DMS53 treated with DMSO at 0.1 percent for 48 hours (cell line): ENCODE data around the gene SP9.
"Not testable (repeated sequence)": the region's sequence is repeated elsewhere in the genome, so short reads cannot be mapped to it uniquely, and the experiment has no call there.

Experiments
- DNase-seq: peaks from one replicate; lab custom pipeline; 2025; ENCODE audit not compliant: unreplicated experiment; lab: John Stamatoyannopoulos, UW

Gene SP9

GRCh38 chr2:174344716-174345461 lies 10.1 kb downstream of the SP9 start:
- DNase-seq: peak; percentile 83

GRCh38 chr2:174350018-174350417 lies 15.3 kb downstream of the SP9 start:
- peak; percentile 15 for DNase-seq

- no peak for DNase-seq
These were observed 15.9 kb downstream of the SP9 start for GRCh38 chr2:174350593-174351181.

- no peak for DNase-seq
These were observed 18.2 kb downstream of the SP9 start for GRCh38 chr2:174353004-174353403.

GRCh38 chr2:174356347-174356746 lies 21.6 kb downstream of the SP9 start:
- DNase-seq: no peak

- DNase-seq: not testable (repeated sequence)
These were observed 24.9 kb downstream of the SP9 start for GRCh38 chr2:174359663-174360062.

GRCh38 chr2:174362949-174363348 lies 28.2 kb downstream of the SP9 start:
- no peak for DNase-seq

- DNase-seq: not testable (repeated sequence)
These were observed 28.9 kb downstream of the SP9 start for GRCh38 chr2:174363492-174364225.

GRCh38 chr2:174364628-174365027 lies 29.9 kb downstream of the SP9 start:
- no peak for DNase-seq

- DNase-seq: no peak
These were observed 30.8 kb downstream of the SP9 start for GRCh38 chr2:174365571-174365970.

- DNase-seq: no peak
These were observed 33.9 kb downstream of the SP9 start for GRCh38 chr2:174368691-174369090.

- no peak for DNase-seq
These were observed 42.2 kb downstream of the SP9 start for GRCh38 chr2:174376967-174377366.

- no peak for DNase-seq
These were observed 49.0 kb downstream of the SP9 start for GRCh38 chr2:174383796-174384195.

GRCh38 chr2:174385201-174385600 lies 50.4 kb downstream of the SP9 start:
- DNase-seq: no peak
